Mononuclear cell (primary cell): ENCODE data around the gene JMJD8. TPM values are rescaled to one million over a fixed set of nuclear protein-coding genes. Genes with fewer than 3 reads are reported as not detected.

ENCODE experiments used
- H3K27me3 ChIP-seq: 2 replicates; pipeline ENCODE4 v1.6.0; 2011; ENCODE audit warnings: low read length, control low read depth; ENCODE audit not compliant: insufficient read depth
- H3K4me1 ChIP-seq: 2 replicates; pipeline ENCODE4 v1.5.1; 2011; ENCODE audit warnings: mild to moderate bottlenecking, low read length, control low read depth; ENCODE audit not compliant: insufficient read depth
- H3K4me3 ChIP-seq: 2 replicates; pipeline ENCODE4 v1.5.1; 2011; ENCODE audit warnings: mild to moderate bottlenecking, low read length, moderate library complexity
- H3K9me3 ChIP-seq: 2 replicates; pipeline ENCODE4 v1.5.1; 2011; ENCODE audit warnings: low read depth, mild to moderate bottlenecking, control low read depth, low read length
- total RNA-seq: library from RNA; depleted of rRNA; stranded (reverse); fragments of >200 nt; gene quantifications from one replicate; pipeline ENCODE4 v1.2.3, GENCODE V29; 2012

The JMJD8 gene
- total RNA-seq, 1 donor = 25.0 TPM

DNA sequence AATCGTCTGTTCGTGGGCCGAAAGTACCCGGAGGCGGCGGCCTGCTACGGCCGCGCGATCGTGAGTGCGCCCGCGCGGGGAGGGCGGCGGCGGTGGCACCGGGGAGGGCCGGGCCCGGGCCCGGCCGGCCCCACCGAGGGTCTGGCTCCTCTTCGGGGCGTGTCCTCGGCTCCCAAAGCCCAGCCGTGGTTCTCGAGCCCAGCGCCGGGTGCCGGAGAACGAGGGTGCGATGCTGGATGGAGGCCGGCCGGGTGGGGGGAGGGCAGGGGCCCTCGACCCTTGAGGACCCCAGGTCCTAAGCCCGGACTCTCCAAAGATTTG, 3.5 kb downstream of the JMJD8 start:
- H3K27me3 ChIP-seq = no peaks in the 10 kb centered on the region
- H3K4me1 ChIP-seq = peaks cover 52% of the 10 kb centered on the region
- no peaks in the 10 kb centered on the region for H3K9me3 ChIP-seq
- H3K4me3 ChIP-seq = peak overlapping the region; percentile 72

DNA sequence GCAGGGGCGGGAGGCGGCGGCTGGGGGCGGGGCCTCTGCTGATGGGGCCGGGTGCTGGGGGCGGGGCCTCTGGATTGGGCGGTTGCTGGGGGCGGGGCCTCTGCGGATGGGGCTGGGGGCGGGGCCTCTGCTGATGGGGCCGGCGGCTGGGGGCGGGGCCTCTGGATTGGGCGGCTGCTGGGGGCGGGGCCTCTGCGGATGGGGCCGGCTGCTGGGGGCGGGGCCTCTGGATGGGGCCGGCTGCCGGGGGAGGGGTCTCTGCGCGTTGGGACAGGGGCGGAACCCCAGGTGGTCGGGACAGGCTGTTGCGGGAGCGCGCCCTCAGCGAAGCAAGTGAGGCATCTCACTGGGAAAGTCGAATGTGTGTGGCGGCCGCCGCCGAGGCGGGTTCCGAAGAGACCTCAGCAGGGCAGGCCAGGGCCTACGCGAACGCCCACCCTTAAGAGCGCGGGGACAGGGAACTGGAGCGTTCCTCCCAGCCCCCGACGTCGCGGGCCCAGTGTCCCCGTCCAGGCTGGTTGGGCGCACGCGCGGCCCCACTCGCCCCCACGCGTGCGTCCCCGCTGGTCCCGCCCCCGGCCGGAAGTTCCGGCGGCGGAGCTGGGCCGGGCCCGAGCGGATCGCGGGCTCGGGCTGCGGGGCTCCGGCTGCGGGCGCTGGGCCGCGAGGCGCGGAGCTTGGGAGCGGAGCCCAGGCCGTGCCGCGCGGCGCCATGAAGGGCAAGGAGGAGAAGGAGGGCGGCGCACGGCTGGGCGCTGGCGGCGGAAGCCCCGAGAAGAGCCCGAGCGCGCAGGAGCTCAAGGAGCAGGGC, 4.1 kb downstream of the JMJD8 start, which contains the start of gene STUB1:
Gene STUB1, plus strand, starts transcription at position 597 of the 811 bp plus-strand sequence. Its CDS starts 116 bp downstream, at position 713.
- Histone ChIP-seq H3K4me1 (peaks cover 51% of the 10 kb centered on the region), H3K4me3 (peak within 1 kb of the TSS; percentile 72), H3K9me3 (no peaks in the 10 kb centered on the region), H3K27me3 (no peaks in the 10 kb centered on the region)

DNA sequence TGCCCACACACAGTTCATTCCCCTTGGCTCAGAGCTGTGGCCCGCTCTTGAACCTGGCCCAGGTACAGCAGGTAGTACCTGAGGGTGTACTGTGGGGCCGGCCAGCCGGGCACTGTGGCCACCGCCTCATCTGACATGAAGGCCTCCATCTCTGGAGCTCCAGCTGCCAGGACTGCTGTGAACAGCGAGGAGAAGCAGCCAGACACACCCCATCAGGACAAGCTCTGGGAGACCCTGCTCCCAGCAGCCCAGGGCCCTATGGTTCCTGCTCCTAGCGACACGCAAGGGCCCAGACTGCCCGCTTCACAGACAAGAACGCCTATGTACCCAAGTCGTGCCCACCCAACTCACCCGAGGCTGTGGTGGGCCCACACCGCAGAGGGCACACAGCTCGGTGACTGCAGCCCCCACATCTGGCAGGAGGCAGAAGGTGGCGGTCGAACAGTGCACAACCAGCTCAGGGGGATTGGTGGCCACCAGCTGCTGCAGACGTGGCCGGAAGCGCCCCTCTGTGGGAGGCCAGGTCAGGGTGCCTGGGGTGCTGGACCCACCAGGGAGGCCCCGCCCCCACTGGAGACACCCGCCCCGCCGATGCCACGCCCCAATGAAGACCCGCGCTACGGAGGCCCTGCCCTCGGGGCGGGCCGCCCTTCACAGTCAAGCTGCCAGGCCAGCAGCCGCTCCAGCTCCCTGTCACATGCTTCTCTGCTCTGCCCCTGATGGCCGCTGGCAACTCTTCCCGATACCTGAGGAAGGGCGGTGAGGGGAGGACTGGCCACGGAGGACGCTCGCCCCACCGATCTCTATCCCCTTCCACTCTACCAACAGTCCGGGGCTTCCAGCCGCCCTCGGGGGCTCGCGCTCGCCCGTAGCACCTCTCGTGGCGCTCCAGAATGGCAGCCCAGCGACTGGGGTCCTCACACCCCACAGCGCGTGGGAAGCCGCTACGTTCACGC, 5.0 kb downstream of the JMJD8 start:
- H3K4me3 ChIP-seq = peak overlapping the region; percentile 23
- no peaks in the 10 kb centered on the region for H3K9me3 ChIP-seq
- no peaks in the 10 kb centered on the region for H3K27me3 ChIP-seq
- peaks cover 48% of the 10 kb centered on the region for H3K4me1 ChIP-seq

DNA sequence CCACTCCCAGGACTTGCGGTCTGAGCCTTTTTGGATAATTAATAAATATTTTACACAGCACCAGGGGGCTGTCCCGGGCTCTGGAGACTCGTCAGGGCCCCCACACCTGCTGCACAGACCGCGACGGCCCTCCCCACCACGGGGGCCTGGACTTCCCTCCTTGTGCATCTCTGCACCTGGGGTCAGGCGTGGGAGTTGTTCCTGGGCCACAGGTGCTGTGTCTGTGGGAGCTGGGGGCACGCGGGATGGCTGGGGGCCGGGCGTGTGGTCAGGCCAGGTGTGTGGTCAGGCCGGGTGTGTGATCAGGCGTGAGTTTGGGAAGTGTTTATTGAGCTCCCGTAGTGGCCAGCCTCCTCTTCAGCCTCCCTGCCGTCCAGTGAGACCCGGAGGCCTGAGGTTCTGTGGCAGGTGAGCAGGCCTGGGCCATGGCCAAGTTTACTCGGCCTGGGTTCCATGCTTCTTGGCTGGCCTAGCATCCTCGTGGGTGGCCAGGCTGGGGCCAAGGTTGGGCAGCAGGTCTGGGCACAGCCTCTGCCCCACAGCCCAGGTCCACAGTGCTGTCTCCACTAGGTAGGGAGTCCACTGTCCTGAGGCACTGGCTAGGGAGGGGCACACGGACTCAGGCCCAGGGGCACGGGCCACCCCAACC, 5.8 kb downstream of the JMJD8 start:
- peaks cover 42% of the 10 kb centered on the region for H3K4me1 ChIP-seq
- no peaks in the 10 kb centered on the region for H3K9me3 ChIP-seq
- H3K4me3 ChIP-seq = no peak overlapping the region
- H3K27me3 ChIP-seq = no peaks in the 10 kb centered on the region

DNA sequence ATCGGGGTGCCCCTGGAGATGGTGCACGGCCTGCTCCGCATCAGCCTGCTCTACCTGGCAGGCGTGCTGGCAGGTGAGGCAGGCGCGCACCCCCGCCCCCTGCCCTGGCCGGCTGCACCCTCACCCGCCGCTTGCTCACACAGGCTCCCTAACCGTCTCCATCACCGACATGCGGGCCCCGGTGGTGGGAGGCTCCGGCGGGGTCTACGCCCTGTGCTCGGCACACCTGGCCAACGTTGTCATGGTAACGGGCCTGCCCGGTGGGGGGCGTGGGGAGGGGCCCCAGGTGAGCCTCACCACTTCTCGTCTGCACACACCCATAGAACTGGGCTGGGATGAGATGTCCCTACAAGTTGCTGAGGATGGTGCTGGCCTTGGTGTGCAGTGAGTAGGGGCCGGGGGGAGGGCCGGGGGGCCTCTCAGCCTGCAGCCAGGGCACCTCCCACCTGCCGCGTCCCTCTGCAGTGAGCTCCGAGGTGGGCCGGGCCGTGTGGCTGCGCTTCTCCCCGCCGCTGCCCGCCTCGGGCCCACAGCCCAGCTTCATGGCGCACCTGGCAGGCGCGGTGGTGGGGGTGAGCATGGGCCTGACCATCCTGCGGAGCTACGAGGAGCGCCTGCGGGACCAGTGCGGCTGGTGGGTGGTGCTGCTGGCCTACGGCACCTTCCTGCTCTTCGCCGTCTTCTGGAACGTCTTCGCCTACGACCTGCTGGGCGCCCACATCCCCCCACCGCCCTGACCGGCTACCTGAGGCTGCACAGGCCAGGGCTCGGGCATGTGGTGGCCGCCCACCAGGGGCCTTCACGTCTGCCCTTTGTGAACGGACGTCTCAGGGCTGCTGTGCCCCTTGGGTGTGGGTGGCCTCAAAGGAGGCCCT, 6.6 kb downstream of the JMJD8 start:
- no peaks in the 10 kb centered on the region for H3K9me3 ChIP-seq
- H3K4me3 ChIP-seq = no peak overlapping the region
- no peaks in the 10 kb centered on the region for H3K27me3 ChIP-seq
- H3K4me1 ChIP-seq = peaks cover 35% of the 10 kb centered on the region

DNA sequence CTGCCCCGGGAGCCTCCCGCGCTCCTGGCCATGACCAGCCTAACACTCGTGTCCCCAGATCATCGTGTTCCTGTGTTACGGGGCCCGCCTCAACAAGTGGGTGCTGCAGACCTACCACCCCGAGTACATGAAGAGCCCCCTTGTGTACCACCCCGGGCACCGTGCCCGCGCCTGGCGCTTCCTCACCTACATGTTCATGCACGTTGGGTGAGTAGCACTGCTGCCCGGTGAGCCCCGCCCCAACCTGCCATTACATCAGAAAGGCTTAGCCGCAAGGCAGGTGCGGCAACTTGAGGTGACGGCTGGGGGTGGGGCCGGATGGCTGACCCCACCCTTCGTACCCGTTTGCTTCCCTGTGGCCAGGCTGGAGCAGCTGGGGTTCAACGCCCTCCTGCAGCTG, 7.2 kb downstream of the JMJD8 start:
- H3K4me1 ChIP-seq = peaks cover 30% of the 10 kb centered on the region
- H3K4me3 ChIP-seq = no peak overlapping the region
- no peaks in the 10 kb centered on the region for H3K27me3 ChIP-seq
- H3K9me3 ChIP-seq = no peaks in the 10 kb centered on the region

DNA sequence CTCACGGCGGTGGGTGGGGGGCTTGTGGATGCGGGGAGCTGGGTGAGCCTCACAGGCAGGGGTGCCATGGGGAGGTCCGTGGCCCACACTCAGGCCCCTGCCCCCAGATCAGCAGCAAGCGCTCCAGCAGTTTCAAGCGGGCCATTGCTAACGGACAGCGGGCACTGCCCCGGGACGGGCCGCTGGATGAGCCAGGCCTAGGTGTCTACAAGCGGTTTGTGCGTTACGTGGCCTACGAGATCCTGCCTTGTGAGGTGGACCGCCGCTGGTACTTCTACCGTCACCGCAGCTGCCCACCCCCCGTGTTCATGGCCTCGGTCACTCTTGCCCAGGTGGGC, 7.6 kb downstream of the JMJD8 start:
- H3K4me1 ChIP-seq = peaks cover 26% of the 10 kb centered on the region
- H3K27me3 ChIP-seq = no peaks in the 10 kb centered on the region
- no peak overlapping the region for H3K4me3 ChIP-seq
- no peaks in the 10 kb centered on the region for H3K9me3 ChIP-seq

DNA sequence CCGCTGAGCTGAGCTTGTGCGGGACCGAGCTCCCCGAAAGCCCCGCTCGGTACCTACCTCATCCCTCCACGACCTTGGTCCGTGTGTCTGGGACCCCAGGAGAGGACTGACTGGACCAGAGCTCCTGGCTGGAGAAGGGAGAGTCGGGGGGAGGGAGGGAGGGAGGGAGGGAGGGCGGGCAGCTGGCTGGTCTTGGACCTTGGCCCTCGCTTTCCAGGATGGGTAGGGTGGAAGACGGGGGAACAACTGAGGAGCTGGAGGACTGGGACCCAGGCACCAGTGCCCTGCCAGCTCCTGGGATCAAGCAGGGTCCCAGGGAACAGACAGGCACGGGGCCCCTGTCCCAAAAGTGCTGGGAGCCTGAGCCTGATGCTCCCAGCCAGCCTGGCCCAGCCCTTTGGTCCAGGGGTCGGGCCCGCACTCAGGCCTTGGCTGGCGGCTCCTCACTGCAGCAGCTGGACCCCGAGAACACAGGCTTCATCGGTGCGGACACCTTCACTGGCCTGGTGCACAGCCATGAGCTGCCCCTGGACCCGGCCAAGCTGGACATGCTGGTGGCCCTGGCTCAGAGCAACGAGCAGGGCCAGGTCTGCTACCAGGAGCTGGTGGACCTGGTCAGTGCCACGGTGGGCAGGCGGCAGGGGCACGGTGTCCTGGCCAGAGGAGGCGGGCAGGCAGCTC, 8.1 kb downstream of the JMJD8 start:
- H3K9me3 ChIP-seq = no peaks in the 10 kb centered on the region
- no peaks in the 10 kb centered on the region for H3K27me3 ChIP-seq
- H3K4me3 ChIP-seq = no peak overlapping the region
- peaks cover 21% of the 10 kb centered on the region for H3K4me1 ChIP-seq

DNA sequence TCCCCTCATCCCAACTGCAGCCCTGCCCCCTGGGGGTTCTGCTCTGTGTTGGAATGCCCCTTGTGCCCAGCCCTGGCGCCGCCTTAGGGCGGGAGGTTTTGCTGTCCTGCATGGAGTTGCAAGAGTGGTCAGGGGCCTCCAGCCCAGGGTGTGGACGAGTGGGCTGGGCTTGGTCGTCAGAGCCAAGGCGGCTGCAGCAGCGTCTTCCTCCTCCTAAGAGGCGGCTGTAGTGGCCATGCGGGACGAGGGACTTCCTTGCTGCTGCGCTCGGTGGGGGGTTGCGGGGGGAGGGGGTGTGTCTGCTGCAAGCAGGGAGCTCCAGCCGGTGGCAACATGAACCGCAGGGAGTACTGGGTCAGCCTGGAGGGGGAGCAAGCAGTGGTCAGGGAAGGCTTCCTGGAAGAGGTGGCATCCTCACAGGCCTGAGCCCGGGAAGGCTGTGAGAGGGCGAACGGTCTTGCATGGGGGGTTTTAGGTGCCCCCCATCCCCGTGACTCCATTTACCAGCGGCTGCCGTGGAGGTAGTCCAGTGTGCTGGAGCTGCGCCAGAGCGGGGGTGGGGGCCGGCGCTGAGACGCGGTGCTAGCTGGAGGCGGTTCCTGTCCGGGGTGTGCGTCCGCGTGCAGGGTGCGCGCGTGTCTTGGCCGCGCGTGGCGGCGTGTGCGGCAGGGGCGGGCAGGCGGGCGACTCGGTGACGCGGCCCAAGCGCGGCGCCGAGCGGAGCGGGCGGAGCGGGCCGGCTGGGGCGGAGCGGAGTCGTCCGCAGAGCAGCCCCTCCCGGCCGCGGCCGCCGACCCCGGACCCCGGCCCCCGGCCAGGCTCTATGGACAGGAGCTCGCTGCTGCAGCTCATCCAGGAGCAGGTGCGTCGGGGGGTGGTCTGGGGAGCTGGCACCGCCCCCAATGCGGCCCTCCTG, 8.9 kb downstream of the JMJD8 start, which contains the start of gene RHBDL1:
Gene RHBDL1, plus strand, starts transcription at position 704 of the 916 bp plus-strand sequence. Its CDS starts 120 bp downstream, at position 824.
- no peak within 1 kb of the TSS for H3K4me3 ChIP-seq
- H3K27me3 ChIP-seq = no peaks in the 10 kb centered on the region
- no peaks in the 10 kb centered on the region for H3K9me3 ChIP-seq
- peaks cover 16% of the 10 kb centered on the region for H3K4me1 ChIP-seq

DNA sequence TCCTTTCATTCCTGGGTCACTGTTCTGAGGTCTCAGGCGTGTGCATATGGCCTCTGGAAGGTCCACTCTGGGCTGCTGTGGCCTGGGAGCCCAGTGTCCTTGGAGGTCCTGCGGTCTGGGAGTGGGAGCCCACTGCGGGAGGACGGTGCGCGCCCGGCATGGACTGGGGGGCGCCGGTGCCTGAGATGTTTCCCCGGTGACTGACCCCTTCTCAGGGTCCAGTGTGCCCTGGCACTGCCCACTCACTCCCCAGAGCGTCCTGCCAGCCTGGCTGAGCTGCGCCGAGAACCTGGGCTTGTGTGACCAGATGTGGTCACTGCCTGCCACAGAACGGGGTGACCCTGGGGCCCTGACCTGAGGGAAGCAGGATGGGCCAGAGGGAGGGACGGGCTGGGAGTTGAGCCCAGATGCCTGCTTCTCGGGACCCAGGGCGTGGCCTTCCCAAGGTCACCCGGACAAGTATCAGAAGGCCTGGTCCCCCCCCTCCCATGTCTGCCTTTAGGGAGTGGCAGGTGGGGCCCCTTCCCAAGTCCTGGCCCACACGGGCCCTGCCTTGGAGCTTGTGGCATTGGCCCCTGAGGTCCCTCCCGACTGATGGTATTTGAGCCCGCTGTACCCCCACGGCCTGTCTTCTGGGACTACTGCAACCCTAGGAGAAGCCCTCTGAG, 9.8 kb downstream of the JMJD8 start:
- Histone ChIP-seq H3K27me3 (no peaks in the 10 kb centered on the region), H3K4me1 (peaks cover 13% of the 10 kb centered on the region), H3K4me3 (no peak overlapping the region), H3K9me3 (no peaks in the 10 kb centered on the region)

DNA sequence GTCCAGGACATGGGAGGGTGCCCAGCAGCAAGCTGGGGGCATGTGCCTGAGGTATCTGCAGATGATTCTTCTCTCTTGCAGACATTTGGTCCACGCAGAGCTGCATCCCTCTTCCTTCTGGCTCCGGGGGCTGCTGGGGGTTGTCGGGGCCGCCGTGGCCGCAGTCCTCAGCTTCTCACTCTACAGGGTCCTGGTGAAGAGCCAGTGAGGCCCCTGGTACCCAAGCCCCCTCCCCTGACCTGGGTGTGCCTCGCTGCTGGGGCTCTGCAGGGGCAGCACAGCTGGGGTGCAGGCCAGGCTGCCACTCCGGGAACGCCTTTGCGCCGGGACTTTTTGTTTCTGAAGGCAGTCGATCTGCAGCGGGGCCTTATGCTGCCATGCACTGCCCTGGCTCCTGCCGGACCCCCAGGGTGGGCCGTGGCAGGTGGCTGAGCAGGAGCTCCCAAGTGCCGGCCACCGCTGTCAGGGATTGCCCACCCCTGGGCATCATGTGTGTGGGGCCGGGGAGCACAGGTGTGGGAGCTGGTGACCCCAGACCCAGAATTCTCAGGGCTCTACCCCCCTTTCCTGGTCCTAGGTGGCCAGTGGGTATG, 10.6 kb downstream of the JMJD8 start:
- H3K4me1 ChIP-seq = peaks cover 14% of the 10 kb centered on the region
- no peaks in the 10 kb centered on the region for H3K9me3 ChIP-seq
- no peaks in the 10 kb centered on the region for H3K27me3 ChIP-seq
- H3K4me3 ChIP-seq = no peak overlapping the region

DNA sequence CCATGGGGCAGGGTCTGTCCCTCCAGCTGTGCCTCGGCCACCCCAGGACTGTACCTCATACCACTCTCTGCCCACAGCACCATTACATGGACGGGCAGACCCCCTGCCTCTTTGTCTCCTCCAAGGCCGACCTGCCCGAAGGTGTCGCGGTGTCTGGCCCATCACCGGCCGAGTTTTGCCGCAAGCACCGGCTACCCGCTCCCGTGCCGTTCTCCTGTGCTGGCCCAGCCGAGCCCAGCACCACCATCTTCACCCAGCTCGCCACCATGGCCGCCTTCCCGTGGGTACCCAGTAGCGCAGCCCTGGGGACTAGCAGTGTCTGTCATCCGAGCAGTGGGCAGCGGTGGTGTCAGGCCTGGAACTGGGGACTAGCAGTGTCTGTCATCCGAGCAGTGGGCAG, 11.3 kb downstream of the JMJD8 start:
- Histone ChIP-seq H3K27me3 (no peaks in the 10 kb centered on the region), H3K4me3 (no peak overlapping the region), H3K9me3 (no peaks in the 10 kb centered on the region), H3K4me1 (peaks cover 16% of the 10 kb centered on the region)
